ENCODE results near the gene EXOC6.

GRCh38 chr10:92918603-92919002 lies 70.3 kb downstream of the EXOC6 start:
- TF ChIP-seq CTCF (conservative IDR thresholded peaks at IDR 0.05; ENCODE audit: low read length) (no peak), EZH2phosphoT487 (IDR thresholded peaks at IDR 0.05; ENCODE audit: borderline replicate concordance) (no peak)

Measured in Loucy (cell line).